OCI-LY3 (cell line): ENCODE data around the gene CACNA1A.

Experiments used
- H2AFZ ChIP-seq: fragments of 200-600, 300-600 bp; shearing (Covaris generic); 2 replicates; pipeline ENCODE4 v1.6.0; 2014; ENCODE audit warnings: antibody characterized with exemption, low read depth, low read length
- H3K27ac ChIP-seq: fragments of 200-600, 300-600 bp; sonication (generic); 2 replicates; pipeline ENCODE4 v1.5.1; 2014; ENCODE audit warnings: mild to moderate bottlenecking, low read length, moderate library complexity, mixed read lengths
- H3K27me3 ChIP-seq: fragments of 200-600, 300-600 bp; sonication (generic); 2 replicates; pipeline ENCODE4 v1.6.1; 2014; ENCODE audit warnings: low read depth, low read length, mixed read lengths
- H3K36me3 ChIP-seq: fragments of 200-600, 300-600 bp; sonication (generic); replicated peaks from 2 replicates; pipeline ENCODE3; 2014; ENCODE audit warnings: low read depth, low read length, mixed read lengths
- H3K4me1 ChIP-seq: fragments of 300-600, 200-600 bp; sonication (generic); 2 replicates; pipeline ENCODE4 v1.6.1; 2014; ENCODE audit warnings: low read length, mixed read lengths
- H3K4me2 ChIP-seq: fragments of 200-600, 300-600 bp; sonication (generic); 2 replicates; pipeline ENCODE4 v1.6.1; 2014; ENCODE audit warnings: low read length, mixed read lengths
- H3K4me3 ChIP-seq: fragments of 300-600, 200-600 bp; sonication (generic); 2 replicates; pipeline ENCODE4 v1.5.1; 2014; ENCODE audit warnings: antibody characterized with exemption, mild to moderate bottlenecking, low read length, moderate library complexity
- H3K79me2 ChIP-seq: fragments of 300-600, 200-600 bp; shearing (Covaris generic); 2 replicates; pipeline ENCODE4 v1.6.1; 2014; ENCODE audit warnings: mild to moderate bottlenecking, low read length, mixed read lengths
- H3K9ac ChIP-seq: fragments of 300-600, 200-600 bp; shearing (Covaris generic); 2 replicates; pipeline ENCODE4 v1.6.0; 2014; ENCODE audit warnings: mild to moderate bottlenecking, low read length, moderate library complexity
- H3K9me3 ChIP-seq: fragments of 200-600, 300-600 bp; shearing (Covaris generic); 2 replicates; pipeline ENCODE4 v1.6.1; 2014; ENCODE audit warnings: low read length, mixed read lengths; ENCODE audit not compliant: insufficient read depth
- H4K20me1 ChIP-seq: fragments of 200-600, 300-600 bp; sonication (generic); 2 replicates; pipeline ENCODE4 v1.6.1; 2016; ENCODE audit warnings: low read length, mixed read lengths; ENCODE audit not compliant: insufficient read depth
- EZH2phosphoT487 ChIP-seq: fragments of 200-600 bp; shearing (Covaris generic); IDR thresholded peaks from 2 replicates; pipeline ENCODE4 v1.6.1; 2018; ENCODE audit warnings: antibody characterized with exemption, mixed run types, low read depth
- TF ChIP-seq, protein P1 (sequence below): fragments of 200-600, 300-600 bp; sonication (generic); IDR thresholded peaks from 2 replicates; pipeline ENCODE4 v1.5.1; 2014; ENCODE audit warnings: antibody characterized with exemption, low read length, low read depth

CACNA1A gene

DNA sequence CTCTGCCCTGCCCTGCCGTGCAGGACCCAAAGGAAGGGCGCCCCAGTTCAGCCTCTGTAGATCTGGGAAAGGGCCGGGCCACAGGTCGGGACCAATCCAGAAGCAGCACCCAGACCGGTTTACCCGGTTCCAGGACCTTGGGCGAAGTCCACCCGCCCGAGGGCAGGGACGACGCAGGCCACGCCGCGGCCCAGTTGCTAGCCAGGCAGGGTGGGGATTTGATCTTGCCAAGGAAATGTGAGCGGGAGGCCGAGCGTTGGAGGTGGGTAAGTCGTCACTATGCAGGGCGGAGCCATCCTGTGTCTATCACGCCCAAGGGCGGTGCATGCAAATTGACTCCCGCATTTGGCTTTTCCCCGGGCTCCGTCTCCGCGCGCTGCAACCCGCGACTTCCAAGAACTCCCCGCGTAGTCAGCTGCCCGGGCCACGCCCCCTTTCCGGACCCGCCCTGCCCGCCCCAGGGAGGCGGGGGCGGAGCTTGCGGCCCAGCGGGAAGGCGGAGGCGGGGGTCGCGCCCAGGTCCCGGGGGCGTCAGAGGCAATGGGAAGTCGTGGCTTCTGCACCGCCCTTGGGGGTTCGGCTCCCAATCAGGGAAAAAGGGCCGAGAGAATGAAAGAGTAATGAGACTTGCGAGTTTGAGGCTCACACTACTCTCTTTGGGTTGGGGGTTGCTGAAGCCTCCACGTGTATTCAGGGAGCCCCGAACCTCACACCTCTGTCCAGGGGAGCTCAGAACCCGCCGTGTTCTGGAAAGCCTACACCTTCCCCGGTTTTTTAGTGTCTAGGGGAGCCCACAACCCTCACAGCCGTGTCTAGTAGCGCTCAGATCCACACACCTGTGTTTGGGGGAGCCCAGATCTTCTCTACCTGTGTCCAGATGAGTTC lies 343.3 kb downstream of the CACNA1A start:
- peak overlapping the region; percentile 67 for H3K9ac ChIP-seq
- peaks cover 45% of the 10 kb centered on the region for H3K4me1 ChIP-seq
- no peaks in the 10 kb centered on the region for H3K79me2 ChIP-seq
- no peak overlapping the region for H3K27ac ChIP-seq
- H3K36me3 ChIP-seq, result no peaks in the 10 kb centered on the region
- H3K27me3 ChIP-seq, result peaks cover 11% of the 10 kb centered on the region; the same call in 1 of the 2 replicates
- H3K4me3 ChIP-seq, result peak overlapping the region; percentile 78
- H3K9me3 ChIP-seq, result no peaks in the 10 kb centered on the region
- H4K20me1 ChIP-seq, result no peaks in the 10 kb centered on the region
- peak overlapping the region; percentile 73 for H2AFZ ChIP-seq
- H3K4me2 ChIP-seq, result peak overlapping the region; percentile 92
- TF ChIP-seq, protein P1, sequence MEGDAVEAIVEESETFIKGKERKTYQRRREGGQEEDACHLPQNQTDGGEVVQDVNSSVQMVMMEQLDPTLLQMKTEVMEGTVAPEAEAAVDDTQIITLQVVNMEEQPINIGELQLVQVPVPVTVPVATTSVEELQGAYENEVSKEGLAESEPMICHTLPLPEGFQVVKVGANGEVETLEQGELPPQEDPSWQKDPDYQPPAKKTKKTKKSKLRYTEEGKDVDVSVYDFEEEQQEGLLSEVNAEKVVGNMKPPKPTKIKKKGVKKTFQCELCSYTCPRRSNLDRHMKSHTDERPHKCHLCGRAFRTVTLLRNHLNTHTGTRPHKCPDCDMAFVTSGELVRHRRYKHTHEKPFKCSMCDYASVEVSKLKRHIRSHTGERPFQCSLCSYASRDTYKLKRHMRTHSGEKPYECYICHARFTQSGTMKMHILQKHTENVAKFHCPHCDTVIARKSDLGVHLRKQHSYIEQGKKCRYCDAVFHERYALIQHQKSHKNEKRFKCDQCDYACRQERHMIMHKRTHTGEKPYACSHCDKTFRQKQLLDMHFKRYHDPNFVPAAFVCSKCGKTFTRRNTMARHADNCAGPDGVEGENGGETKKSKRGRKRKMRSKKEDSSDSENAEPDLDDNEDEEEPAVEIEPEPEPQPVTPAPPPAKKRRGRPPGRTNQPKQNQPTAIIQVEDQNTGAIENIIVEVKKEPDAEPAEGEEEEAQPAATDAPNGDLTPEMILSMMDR, result no peak
- no peak for TF ChIP-seq EZH2phosphoT487

DNA sequence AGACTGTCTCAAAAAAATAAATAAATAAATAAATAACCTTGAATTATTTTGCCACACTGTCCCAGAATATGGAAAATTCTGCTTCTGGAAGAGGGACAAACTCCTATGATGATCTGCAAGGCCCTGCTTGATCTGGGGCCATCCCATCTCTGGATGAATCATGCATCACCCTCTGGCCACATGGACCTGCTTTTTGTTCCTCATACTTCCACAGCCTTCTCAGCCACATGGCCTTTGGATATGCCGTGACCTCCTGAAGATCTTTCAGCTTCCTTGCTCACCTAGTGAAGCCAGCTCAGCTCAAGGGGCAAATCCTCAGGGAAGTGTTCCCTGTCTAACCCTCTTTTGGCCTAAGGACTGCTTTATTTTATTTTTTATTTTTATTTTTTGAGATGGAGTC lies 345.7 kb downstream of the CACNA1A start:
- Histone ChIP-seq H4K20me1 (no peaks in the 10 kb centered on the region), H3K9ac (no peak overlapping the region), H3K4me3 (no peak overlapping the region), H3K4me2 (no peak overlapping the region), H3K27ac (no peak overlapping the region), H2AFZ (no peak overlapping the region), H3K36me3 (no peaks in the 10 kb centered on the region), H3K9me3 (no peaks in the 10 kb centered on the region), H3K4me1 (peaks cover 54% of the 10 kb centered on the region), H3K27me3 (peaks cover 11% of the 10 kb centered on the region; the same call in 1 of the 2 replicates), H3K79me2 (no peaks in the 10 kb centered on the region)
- TF ChIP-seq, protein P1, result no peak
- TF ChIP-seq EZH2phosphoT487, result no peak

DNA sequence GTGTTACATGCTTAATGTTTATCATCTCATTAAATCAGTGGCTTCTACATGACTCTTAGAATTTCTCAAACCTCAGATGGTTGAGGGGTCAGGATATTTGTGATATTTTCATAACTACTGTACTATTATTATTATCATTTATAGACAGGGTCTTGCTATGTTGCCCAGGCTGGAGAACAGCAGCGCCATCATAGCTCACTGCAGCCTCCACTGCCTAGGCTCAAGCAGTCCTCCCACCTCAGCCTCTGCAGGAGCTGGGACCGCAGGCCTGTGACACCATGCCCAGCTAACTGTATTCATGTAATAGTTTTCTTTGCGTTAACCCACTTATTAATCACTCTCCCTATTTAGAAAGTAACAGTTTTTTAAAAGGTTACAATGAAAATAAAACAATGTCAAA lies 346.6 kb downstream of the CACNA1A start:
- no peak for TF ChIP-seq EZH2phosphoT487
- TF ChIP-seq, protein P1, result no peak
- H3K27me3 ChIP-seq, result peaks cover 11% of the 10 kb centered on the region; the same call in 1 of the 2 replicates
- H3K4me2 ChIP-seq, result no peak overlapping the region

More for the DNA sequence above, 346.6 kb downstream of the CACNA1A start:
- Histone ChIP-seq H3K79me2 (no peaks in the 10 kb centered on the region), H3K27ac (no peak overlapping the region), H2AFZ (no peak overlapping the region), H4K20me1 (no peaks in the 10 kb centered on the region), H3K36me3 (no peaks in the 10 kb centered on the region), H3K4me1 (peaks cover 61% of the 10 kb centered on the region), H3K4me3 (no peak overlapping the region), H3K9me3 (no peaks in the 10 kb centered on the region), H3K9ac (no peak overlapping the region)
